HL-60/S4 treated with phorbol 12-myristate 13-acetate at 8.2 ng/mL for 4 days and 3 days (cell line): Measurements from ENCODE around the gene TLCD3B.

Source experiments
- in situ Hi-C: fragments of 300-500 bp; cut with MboI; formaldehyde crosslinking; loops from 2 replicates; pipeline ENCODE4 v1.15.0; 2022; ENCODE audit warnings: low sequenced_read_pairs

The TLCD3B gene

GRCh38 chr16:30009085-30009862, 21.8 kb downstream of the TLCD3B start:
- in situ Hi-C loops: no loop called here

- in situ Hi-C loops: no loop called here
Observed at GRCh38 chr16:30007378-30007895, 23.6 kb downstream of the TLCD3B start.

GRCh38 chr16:30006659-30007377, 24.3 kb downstream of the TLCD3B start:
- in situ Hi-C loops: no loop called here

- in situ Hi-C loops: no loop called here
Observed at GRCh38 chr16:30006095-30006473, 25.0 kb downstream of the TLCD3B start.

- in situ Hi-C loops: no loop called here
Observed at GRCh38 chr16:30005341-30006094, 25.6 kb downstream of the TLCD3B start.

- in situ Hi-C loops: no loop called here
Observed at GRCh38 chr16:30004811-30005242, 26.2 kb downstream of the TLCD3B start.

GRCh38 chr16:30004424-30004776, 26.7 kb downstream of the TLCD3B start:
- in situ Hi-C loops: no loop called here

GRCh38 chr16:30003670-30004423, 27.2 kb downstream of the TLCD3B start:
- in situ Hi-C loops: no loop called here

- in situ Hi-C loops: no loop called here
Observed at GRCh38 chr16:30002614-30003346, 28.3 kb downstream of the TLCD3B start.

GRCh38 chr16:30000735-30001631, 30.1 kb downstream of the TLCD3B start:
- in situ Hi-C loops: no loop called here

- in situ Hi-C loops: no loop called here
Observed at GRCh38 chr16:29999605-30000004, 31.5 kb downstream of the TLCD3B start.

GRCh38 chr16:29996766-29997250, 34.3 kb downstream of the TLCD3B start:
- in situ Hi-C loops: no loop called here

GRCh38 chr16:29995911-29996765, 34.9 kb downstream of the TLCD3B start, which contains the start of gene INO80E:
Gene INO80E (plus strand): TSS chr16:29996241. CDS start chr16:29996311, 70 bp downstream.
- in situ Hi-C loops: no loop called here

- in situ Hi-C loops: no loop called here
Observed at GRCh38 chr16:29995324-29995910, 35.7 kb downstream of the TLCD3B start, which contains the start of gene HIRIP3. Gene HIRIP3 (minus strand): TSS chr16:29995617. CDS start chr16:29995605, 12 bp downstream.

- in situ Hi-C loops: no loop called here
Observed at GRCh38 chr16:29994600-29995323, 36.3 kb downstream of the TLCD3B start.

- in situ Hi-C loops: no loop called here
Observed at GRCh38 chr16:29993903-29994599, 37.0 kb downstream of the TLCD3B start.
